ENCODE measurements around the gene ELOA. TPM values are rescaled to one million over a fixed set of nuclear protein-coding genes. Genes with fewer than 3 reads are reported as not detected.

Gene ELOA
- total and polyA plus RNA-seq, 9 of the 15 experiments (the other 6 are each of a cell fraction or from before 2014, with no cell fraction given): 31.9 to 98.6 (median 61.3) TPM

GRCh38 chr1:23790696-23791515 is 47.6 kb downstream of the ELOA start, which contains the start of gene LYPLA2 (continued):
- no peak for TF ChIP-seq TRIM28 (IDR thresholded peaks at IDR 0.05)
- no peak for TF ChIP-seq NR2C2 (CRISPR knock-in tag; IDR thresholded peaks at IDR 0.05)
- TF ChIP-seq NR2C2 (tag; IDR thresholded peaks at IDR 0.05): no peak; the same call in 1 of the 2 replicates
- no peak for TF ChIP-seq ZNF282 (CRISPR knock-in tag; IDR thresholded peaks at IDR 0.05)
- no peak for TF ChIP-seq HNRNPUL1 (IDR thresholded peaks at IDR 0.05; ENCODE audit: low read length)
- TF ChIP-seq CBX2 (IDR thresholded peaks at IDR 0.05; ENCODE audit: insufficient read depth, low read length, poor library complexity, severe bottlenecking): no peak
- no peak for TF ChIP-seq DNMT1 (IDR thresholded peaks at IDR 0.05)
- TF ChIP-seq ZNF707 (CRISPR knock-in tag; conservative IDR thresholded peaks at IDR 0.05): no peak
- TF ChIP-seq CREBBP (IDR thresholded peaks at IDR 0.05; ENCODE audit: low read depth, low read length): no peak
- no peak for TF ChIP-seq PTRF (tag; IDR thresholded peaks at IDR 0.05)
- no peak for TF ChIP-seq MTF1 (CRISPR knock-in tag; IDR thresholded peaks at IDR 0.05; ENCODE audit: borderline replicate concordance)

GRCh38 chr1:23791516-23792047 is 48.3 kb downstream of the ELOA start:
- ATAC-seq: peak; percentile 30
- 0 out of 2 replicates have a peak, but pooled peaks have one; percentile 31 for TF ChIP-seq ETS1 (conservative IDR thresholded peaks at IDR 0.05; ENCODE audit: control insufficient read depth, low read depth, low read length)
- 0 out of 2 replicates have a peak, but pooled peaks have one; percentile 26 for TF ChIP-seq NR2C1 (IDR thresholded peaks at IDR 0.05)
- TF ChIP-seq NR2C1 (tag; IDR thresholded peaks at IDR 0.05): no peak
- peak; percentile 45 for TF ChIP-seq PRDM10 (IDR thresholded peaks at IDR 0.05; ENCODE audit: partially characterized antibody)
- TF ChIP-seq HDAC1 (IDR thresholded peaks at IDR 0.05): peak in 1 of 2 experiments; percentile 27; a peak in 1 of 4 replicates

More at GRCh38 chr1:23791516-23792047, 48.3 kb downstream of the ELOA start:
- H3K4me2 ChIP-seq (ENCODE audit: insufficient read depth, low read length): peak overlapping the region; percentile 98
- DNase-seq (ENCODE audit: extremely low read depth in 1 of 4, low spot score in 3 of 4): peak; percentile 48 to 73 (median 64)
- H3K79me2 ChIP-seq (ENCODE audit: control insufficient read depth, insufficient read depth, low read length): peaks cover 29% of the 10 kb centered on the region
- peak; percentile 35 for FAIRE-seq
- peak overlapping the region; percentile 58 for H3K4me3 ChIP-seq
- H3K9ac ChIP-seq (ENCODE audit: insufficient read depth in 1 of 2, low read depth in 2 of 2, low read length in 2 of 2): peak overlapping the region; percentile 72 to 92
- peak overlapping the region; percentile 51 for H2AFZ ChIP-seq (ENCODE audit: low read depth, low read length)
- BruUV-seq (replicated peaks): no TSS peak
- in situ Hi-C loops (cut with MboI): no loop called here
- intact Hi-C loops (cut with micrococcal nuclease): no loop called here
- ChIA-PET POLR2A (interaction anchor here (0.6 to 10.2 kb wide), 11 partner anchors 9 to 365 kb away, joined by 3 to 197 read pairs (median 5); partner anchors contain the start of genes GALE and PITHD1), CTCF (ENCODE audit: low intra/inter-chr PET ratio) (no interaction called here)
- peaks cover 3% of the 10 kb centered on the region; the same call in 1 of the 2 replicates for H4K20me1 ChIP-seq (replicated peaks; ENCODE audit: control insufficient read depth, insufficient read depth, low read length)
- no peaks in the 10 kb centered on the region for H3K9me1 ChIP-seq (ENCODE audit: control insufficient read depth, insufficient read depth, low read length)
- H3K27me3 ChIP-seq (ENCODE audit: control insufficient read depth in 2 of 2, insufficient read depth in 2 of 2, low read length in 2 of 2): no peaks in the 10 kb centered on the region
- WGBS (ENCODE audit: insufficient coverage, low coverage, missing lambda C conversion rate): 0% methylated on average over 15 of the region's 15 CpGs
- no peaks in the 10 kb centered on the region for H3K9me3 ChIP-seq (replicated peaks; ENCODE audit: control insufficient read depth, insufficient read depth, low read depth, low read length)
- H3K36me3 ChIP-seq (ENCODE audit: control insufficient read depth, insufficient read depth, low read length): peaks cover 60% of the 10 kb centered on the region
- H3K27ac ChIP-seq (ENCODE audit: extremely low read depth, low read depth, low read length): peak overlapping the region; percentile 90
- peaks cover 31 to 52% of the 10 kb centered on the region in 2 experiments for H3K4me1 ChIP-seq (replicated peaks in 1 of 2; ENCODE audit: control insufficient read depth in 2 of 2, insufficient read depth in 2 of 2, low read length in 2 of 2)

Data from K562 (cell line).